ENCODE results near the gene MAGEA9B. TPM values are rescaled to one million over a fixed set of nuclear protein-coding genes. Genes with fewer than 3 reads are reported as not detected.
"Not testable (repeated sequence)": the region's sequence is repeated elsewhere in the genome, so short reads cannot be mapped to it uniquely, and the experiment has no call there.

The MAGEA9B gene
- total and polyA plus RNA-seq, 4 donors: not detected

GRCh38 chrX:149551245-149551938, 35.9 kb downstream of the MAGEA9B start:
- WGBS: no CpG with 5 or more reads among the region's 4 CpGs
- not testable (repeated sequence) for H3K9ac ChIP-seq (ENCODE audit: low read depth in 1 of 2, low read length in 2 of 2); H3K36me3 ChIP-seq (ENCODE audit: control insufficient read depth in 4 of 4, insufficient read depth in 3 of 4, low read depth in 1 of 4, low read length in 3 of 4); DNase-seq (ENCODE audit: low spot score); H3K27me3 ChIP-seq (ENCODE audit: control insufficient read depth in 4 of 4, insufficient read depth in 4 of 4, low read length in 3 of 4); H3K4me1 ChIP-seq (ENCODE audit: control insufficient read depth in 4 of 4, insufficient read depth in 4 of 4, low read length in 3 of 4); H3K4me3 ChIP-seq (ENCODE audit: low read depth in 1 of 3, low read length in 3 of 3); H3K27ac ChIP-seq (ENCODE audit: low read depth in 1 of 2, low read length in 2 of 2); H3K9me3 ChIP-seq (ENCODE audit: control insufficient read depth in 4 of 4, low read length in 3 of 4)

DNA sequence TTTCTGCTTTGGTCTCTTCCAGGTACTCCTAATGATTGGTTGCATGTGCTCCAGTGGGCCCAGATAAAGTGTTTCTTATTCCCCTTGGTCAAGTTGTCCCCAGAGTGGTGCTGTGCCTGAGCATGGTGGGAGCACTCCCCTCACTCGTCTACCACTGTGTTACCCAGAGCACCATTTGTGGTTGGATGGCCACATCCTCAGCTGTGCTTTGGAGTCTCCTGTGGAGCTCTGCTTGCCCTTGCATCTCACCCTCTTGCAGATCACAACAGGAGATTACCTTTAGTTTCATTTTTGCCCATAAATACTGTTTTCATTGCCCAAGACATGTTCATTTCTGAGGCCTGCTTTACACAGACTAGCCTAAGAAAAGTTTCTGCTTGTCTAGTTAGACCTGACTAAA, 36.8 kb downstream of the MAGEA9B start:
- H3K4me1 ChIP-seq (ENCODE audit: control insufficient read depth in 4 of 4, insufficient read depth in 4 of 4, low read length in 3 of 4); H3K27ac ChIP-seq (ENCODE audit: low read depth in 1 of 2, low read length in 2 of 2); H3K9ac ChIP-seq (ENCODE audit: low read depth in 1 of 2, low read length in 2 of 2); H3K27me3 ChIP-seq (ENCODE audit: control insufficient read depth in 4 of 4, insufficient read depth in 4 of 4, low read length in 3 of 4); H3K9me3 ChIP-seq (ENCODE audit: control insufficient read depth in 4 of 4, low read length in 3 of 4); H3K36me3 ChIP-seq (ENCODE audit: control insufficient read depth in 4 of 4, insufficient read depth in 3 of 4, low read depth in 1 of 4, low read length in 3 of 4); H3K4me3 ChIP-seq (ENCODE audit: low read depth in 1 of 3, low read length in 3 of 3); DNase-seq (ENCODE audit: low spot score): not testable (repeated sequence)
- 90% methylated on average over 1 of the region's 1 CpG for WGBS

GRCh38 chrX:149549701-149550100, 37.6 kb downstream of the MAGEA9B start, which contains the start of gene HSFX3:
HSFX3 (minus strand) TSS chrX:149549924; CDS start chrX:149549852, 72 bp downstream.
- not testable (repeated sequence) for H3K9ac ChIP-seq (ENCODE audit: low read depth in 1 of 2, low read length in 2 of 2); DNase-seq (ENCODE audit: low spot score); H3K4me3 ChIP-seq (ENCODE audit: low read depth in 1 of 3, low read length in 3 of 3); H3K27me3 ChIP-seq (ENCODE audit: control insufficient read depth in 4 of 4, insufficient read depth in 4 of 4, low read length in 3 of 4); H3K27ac ChIP-seq (ENCODE audit: low read depth in 1 of 2, low read length in 2 of 2); H3K9me3 ChIP-seq (ENCODE audit: control insufficient read depth in 4 of 4, low read length in 3 of 4); H3K4me1 ChIP-seq (ENCODE audit: control insufficient read depth in 4 of 4, insufficient read depth in 4 of 4, low read length in 3 of 4); H3K36me3 ChIP-seq (ENCODE audit: control insufficient read depth in 4 of 4, insufficient read depth in 3 of 4, low read depth in 1 of 4, low read length in 3 of 4)
- 83% methylated on average over 1 of the region's 6 CpGs for whole genome bisulfite sequencing

DNA sequence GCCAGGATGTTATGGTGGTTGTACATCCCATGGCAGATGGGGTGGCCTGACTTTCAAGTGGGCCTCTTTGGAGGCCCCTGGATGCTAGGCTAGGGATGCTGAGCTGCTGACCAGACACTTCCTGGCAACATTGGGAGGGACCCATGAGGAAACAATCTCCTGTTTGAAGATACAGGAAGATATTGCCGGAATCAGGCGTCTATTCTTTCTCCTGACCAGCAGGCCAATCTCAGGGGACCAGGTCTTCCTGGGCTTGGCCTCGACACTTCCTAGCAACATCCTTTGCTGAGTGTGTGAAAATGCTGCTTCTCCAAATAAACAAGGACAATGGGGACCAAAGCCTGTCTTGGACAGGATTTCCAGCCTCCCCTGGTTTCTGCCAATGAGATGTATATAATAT, 39.5 kb downstream of the MAGEA9B start:
- not testable (repeated sequence) for H3K27ac ChIP-seq (ENCODE audit: low read depth in 1 of 2, low read length in 2 of 2); H3K9me3 ChIP-seq (ENCODE audit: control insufficient read depth in 4 of 4, low read length in 3 of 4); H3K4me3 ChIP-seq (ENCODE audit: low read depth in 1 of 3, low read length in 3 of 3); H3K27me3 ChIP-seq (ENCODE audit: control insufficient read depth in 4 of 4, insufficient read depth in 4 of 4, low read length in 3 of 4); DNase-seq (ENCODE audit: low spot score); H3K36me3 ChIP-seq (ENCODE audit: control insufficient read depth in 4 of 4, insufficient read depth in 3 of 4, low read depth in 1 of 4, low read length in 3 of 4); H3K9ac ChIP-seq (ENCODE audit: low read depth in 1 of 2, low read length in 2 of 2); H3K4me1 ChIP-seq (ENCODE audit: control insufficient read depth in 4 of 4, insufficient read depth in 4 of 4, low read length in 3 of 4)
- 100% methylated on average over 1 of the region's 3 CpGs for WGBS

DNA sequence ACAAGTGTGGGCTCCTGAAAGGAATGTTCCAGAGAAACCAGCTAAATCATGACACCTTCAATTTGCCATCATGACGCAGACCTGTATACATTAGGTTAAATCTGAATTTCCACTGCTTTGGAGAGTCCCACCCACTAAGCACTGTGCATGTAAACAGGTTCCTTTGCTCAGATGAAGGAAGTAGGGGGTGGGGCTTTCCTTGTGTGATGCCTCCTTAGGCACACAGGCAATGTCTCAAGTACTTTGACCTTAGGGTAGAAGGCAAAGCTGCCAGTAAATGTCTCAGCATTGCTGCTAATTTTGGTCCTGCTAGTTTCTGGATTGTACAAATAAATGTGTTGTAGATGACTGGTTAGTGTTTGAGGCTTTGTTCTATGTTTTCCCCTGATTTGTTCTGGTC, 40.3 kb downstream of the MAGEA9B start:
- H3K9ac ChIP-seq (ENCODE audit: low read depth in 1 of 2, low read length in 2 of 2); DNase-seq (ENCODE audit: low spot score); H3K4me3 ChIP-seq (ENCODE audit: low read depth in 1 of 3, low read length in 3 of 3); H3K9me3 ChIP-seq (ENCODE audit: control insufficient read depth in 4 of 4, low read length in 3 of 4); H3K36me3 ChIP-seq (ENCODE audit: control insufficient read depth in 4 of 4, insufficient read depth in 3 of 4, low read depth in 1 of 4, low read length in 3 of 4); H3K27ac ChIP-seq (ENCODE audit: low read depth in 1 of 2, low read length in 2 of 2); H3K4me1 ChIP-seq (ENCODE audit: control insufficient read depth in 4 of 4, insufficient read depth in 4 of 4, low read length in 3 of 4); H3K27me3 ChIP-seq (ENCODE audit: control insufficient read depth in 4 of 4, insufficient read depth in 4 of 4, low read length in 3 of 4): not testable (repeated sequence)
- 93% methylated on average over 1 of the region's 1 CpG for WGBS

DNA sequence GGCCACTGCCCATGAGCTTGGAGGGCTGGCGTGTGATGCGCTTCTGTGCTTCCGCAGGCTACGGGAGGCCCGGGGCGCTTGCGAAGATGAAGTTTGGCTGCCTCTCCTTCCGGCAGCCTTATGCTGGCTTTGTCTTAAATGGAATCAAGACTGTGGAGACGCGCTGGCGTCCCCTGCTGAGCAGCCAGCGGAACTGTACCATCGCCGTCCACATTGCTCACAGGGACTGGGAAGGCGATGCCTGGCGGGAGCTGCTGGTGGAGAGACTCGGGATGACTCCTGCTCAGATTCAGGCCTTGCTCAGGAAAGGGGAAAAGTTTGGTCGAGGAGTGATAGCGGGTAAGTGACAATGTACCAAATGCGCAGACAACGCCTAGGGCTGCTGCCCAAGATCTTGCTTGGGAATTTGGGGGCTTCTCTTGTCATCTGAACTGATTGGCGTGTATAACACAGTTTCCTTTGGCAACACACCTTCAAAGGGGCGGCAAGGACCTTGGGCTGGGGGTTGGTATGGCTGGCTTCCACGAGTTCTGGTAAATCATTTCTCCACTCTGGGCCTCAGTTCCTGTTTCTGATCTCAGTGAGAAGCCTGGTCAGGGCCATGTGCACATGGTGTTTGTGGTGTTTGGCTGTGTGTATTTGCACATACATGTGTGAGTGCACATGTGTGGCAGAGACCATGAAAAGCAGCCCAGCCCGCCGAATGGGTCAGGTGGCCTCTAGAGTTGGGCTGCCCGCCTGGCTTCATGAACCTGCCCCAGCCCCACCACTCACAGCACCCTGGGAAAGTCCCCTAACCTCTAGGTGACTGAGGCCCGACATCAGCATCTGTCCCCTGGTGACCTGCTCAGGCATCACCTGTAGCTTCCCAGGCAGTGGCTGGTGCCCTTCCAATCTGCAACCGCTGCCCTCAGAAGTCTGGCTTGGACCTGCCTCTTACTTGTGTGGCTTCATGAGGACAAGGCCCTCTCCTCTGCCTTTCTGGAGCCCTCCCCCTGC, 41.4 kb downstream of the MAGEA9B start:
- WGBS: 88% methylated on average over 18 of the region's 29 CpGs
- H3K27ac ChIP-seq (ENCODE audit: low read depth in 1 of 2, low read length in 2 of 2): not testable (repeated sequence)

More for the DNA sequence above, 41.4 kb downstream of the MAGEA9B start:
- not testable (repeated sequence) for H3K36me3 ChIP-seq (ENCODE audit: control insufficient read depth in 4 of 4, insufficient read depth in 3 of 4, low read depth in 1 of 4, low read length in 3 of 4); H3K9ac ChIP-seq (ENCODE audit: low read depth in 1 of 2, low read length in 2 of 2); H3K9me3 ChIP-seq (ENCODE audit: control insufficient read depth in 4 of 4, low read length in 3 of 4); DNase-seq (ENCODE audit: low spot score); H3K27me3 ChIP-seq (ENCODE audit: control insufficient read depth in 4 of 4, insufficient read depth in 4 of 4, low read length in 3 of 4); H3K4me1 ChIP-seq (ENCODE audit: control insufficient read depth in 4 of 4, insufficient read depth in 4 of 4, low read length in 3 of 4); H3K4me3 ChIP-seq (ENCODE audit: low read depth in 1 of 3, low read length in 3 of 3)

All from liver (tissue), 9 donors.